Measurements from ENCODE around the gene SNX30.

Gene SNX30

DNA sequence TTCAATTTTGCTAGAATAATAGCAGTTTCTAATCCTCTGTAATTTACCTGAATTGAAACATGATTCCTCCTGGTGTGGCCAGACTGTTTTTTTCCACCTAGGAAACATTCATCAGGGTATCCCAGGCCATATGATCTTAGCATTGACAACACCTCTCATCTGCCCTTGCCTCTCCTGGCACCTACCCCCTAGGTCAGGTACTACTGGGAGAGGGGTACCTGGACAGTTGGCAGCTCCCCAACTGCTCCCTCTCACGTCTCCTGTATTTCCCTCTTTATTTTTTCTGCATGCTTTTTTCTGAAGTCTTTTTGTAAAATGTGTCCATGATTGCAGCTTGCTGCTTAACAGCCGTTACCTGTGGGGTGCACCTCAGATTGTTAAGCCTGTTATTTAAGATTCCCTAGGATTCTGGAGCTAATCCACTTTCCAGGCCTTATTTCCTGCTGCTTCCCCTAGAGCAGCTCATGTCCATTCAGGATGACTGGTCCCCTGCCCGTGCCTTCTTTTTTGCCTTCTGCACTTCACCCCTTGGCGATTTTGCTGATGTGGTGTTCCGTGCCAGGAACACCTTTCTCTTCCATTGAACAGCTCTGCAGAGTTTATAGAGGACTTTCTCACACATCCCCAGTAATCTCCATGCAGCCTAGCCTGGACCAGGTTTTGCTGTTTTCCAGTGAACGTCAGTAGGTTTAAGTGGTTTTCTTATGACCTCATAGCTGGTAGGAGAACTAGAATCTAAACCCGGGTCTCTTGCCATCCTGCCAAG lies 33.6 kb downstream of the SNX30 start:
- no peak for DNase-seq

DNA sequence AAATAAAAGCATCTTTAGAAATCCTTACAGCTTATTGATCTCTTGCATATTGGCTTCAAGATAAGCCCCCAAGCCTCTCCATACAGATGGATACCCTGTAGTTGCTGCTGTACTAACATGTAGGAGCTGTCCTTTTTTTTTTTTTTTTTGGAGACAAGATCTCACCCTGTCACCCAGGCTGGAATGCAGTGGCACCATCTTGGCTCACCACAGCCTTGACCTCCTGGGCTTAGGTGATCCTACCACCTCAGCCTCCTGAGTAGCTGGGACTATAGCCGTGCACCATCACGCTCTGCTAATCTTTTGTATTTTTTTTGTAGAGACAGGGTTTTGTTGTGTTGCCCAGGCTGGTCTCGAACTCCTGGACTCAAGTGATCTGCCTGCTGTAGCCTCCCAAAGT lies 35.4 kb downstream of the SNX30 start:
- no peak for DNase-seq

DNA sequence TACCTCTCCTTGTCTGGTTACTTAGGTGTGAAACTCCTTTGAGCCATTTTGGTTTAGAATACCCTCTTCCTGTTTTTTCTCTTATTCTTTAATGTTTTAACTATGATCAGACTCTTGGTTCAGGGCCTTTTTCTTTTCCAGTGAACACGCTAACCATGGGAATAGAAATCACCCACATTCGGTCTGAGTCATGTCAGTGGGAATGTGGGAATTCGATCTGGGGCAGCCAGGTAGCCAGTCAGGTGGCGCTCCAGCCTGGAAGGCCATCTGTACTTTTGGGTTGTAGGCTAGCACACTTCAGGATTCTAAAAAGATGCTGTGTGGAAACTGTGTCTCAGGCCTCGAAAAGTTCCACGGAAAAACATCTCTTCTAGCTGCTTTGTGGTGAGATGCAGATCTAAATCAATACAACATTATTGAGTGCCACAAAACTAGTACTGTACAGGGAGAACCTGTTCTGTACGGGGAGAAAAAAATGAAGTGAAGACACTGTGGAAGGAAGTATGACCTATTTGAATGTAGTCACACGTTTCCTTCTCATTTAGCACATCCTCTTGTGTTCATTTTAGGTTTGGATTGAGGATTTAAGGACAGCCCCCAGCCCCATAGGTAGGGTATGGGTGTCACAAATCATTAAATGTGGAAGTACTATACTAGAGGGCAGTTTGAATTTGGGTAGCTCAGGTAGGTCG lies 36.4 kb downstream of the SNX30 start:
- DNase-seq, result no peak

DNA sequence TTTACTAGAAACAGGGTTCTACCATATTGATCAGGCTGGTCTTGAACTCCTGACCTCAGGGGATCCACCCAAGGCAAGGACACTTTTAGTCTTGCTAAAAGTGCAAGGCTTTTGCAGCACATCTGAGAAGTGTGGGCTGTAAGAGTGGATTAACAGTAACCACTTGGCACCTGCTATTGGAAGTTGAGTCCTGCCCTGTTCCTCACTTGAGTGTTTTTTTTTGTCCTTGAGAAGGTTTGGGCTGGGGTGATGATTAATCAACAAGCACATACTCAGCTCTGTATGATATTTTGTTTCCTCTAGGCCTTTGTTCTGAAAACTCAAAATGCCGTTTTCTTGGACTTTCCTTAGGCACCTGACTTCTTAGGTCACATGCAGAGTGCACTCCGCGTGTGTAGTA lies 37.4 kb downstream of the SNX30 start:
- DNase-seq, result no peak

DNA sequence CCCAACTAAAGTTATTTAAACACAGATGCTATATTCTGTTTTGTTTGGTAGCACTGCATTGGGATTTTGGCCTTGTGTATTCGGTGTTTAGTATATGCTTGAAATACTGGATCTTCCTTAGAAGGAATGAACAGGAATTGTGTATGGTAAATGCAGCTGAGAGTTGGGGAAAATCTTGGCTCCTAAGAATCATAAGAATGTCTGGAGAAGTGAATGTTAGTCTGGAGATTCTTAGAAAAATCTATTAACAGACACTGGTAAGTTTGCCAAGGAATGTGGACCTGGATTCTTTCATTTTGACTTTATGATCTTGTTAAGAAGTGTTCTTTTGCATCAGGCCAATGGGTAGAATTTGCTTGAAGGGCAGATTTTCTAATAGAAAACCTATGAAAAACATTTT lies 38.9 kb downstream of the SNX30 start:
- DNase-seq, result peak; percentile 92

- peak; percentile 49 for DNase-seq
These were observed 39.6 kb downstream of the SNX30 start for GRCh38 chr9:112789891-112790774.

DNA sequence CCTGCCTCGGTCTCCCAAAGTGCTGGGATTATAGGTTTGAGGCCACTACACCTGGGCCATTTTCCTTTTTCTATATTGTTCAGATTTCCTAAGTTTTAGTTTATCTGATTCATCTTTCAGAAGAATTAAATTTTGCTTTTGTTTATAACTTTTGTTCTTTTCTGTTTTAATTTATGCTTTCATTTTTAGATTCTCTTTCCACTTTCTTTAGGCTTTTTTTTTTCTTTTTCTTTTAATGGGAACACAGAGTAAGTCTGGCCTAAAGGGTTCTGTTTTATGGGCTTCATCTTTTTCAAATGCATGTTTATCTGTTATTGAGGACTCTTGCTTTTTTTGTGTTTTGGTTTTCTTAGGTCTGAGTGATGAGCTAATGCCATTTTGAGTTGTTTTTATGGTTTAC lies 42.1 kb downstream of the SNX30 start:
- DNase-seq, result no peak

GRCh38 chr9:112793213-112793810 lies 42.8 kb downstream of the SNX30 start:
- peak; percentile 62 for DNase-seq

- no peak for DNase-seq
These were observed 44.2 kb downstream of the SNX30 start for GRCh38 chr9:112794731-112795130.

DNA sequence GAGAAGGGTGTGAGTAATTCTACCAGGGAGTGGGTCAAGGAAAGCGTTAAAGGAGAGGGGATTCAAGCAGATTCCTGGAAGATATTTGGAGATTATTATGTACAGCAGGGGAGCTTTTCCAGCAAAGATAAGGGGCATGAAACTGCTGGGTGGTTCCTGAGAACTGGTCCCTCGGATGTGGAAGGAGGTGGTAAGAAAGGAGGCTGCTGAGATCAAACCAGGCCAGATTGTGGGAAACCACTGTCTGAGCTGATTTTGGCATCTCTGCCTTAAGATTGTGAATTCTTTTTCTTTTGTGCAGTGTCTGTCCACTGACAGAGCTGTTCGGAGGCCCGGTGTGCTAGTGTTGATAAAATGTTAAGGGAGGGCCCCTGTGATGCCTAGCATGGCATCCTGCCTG lies 45.4 kb downstream of the SNX30 start:
- DNase-seq, result no peak

DNA sequence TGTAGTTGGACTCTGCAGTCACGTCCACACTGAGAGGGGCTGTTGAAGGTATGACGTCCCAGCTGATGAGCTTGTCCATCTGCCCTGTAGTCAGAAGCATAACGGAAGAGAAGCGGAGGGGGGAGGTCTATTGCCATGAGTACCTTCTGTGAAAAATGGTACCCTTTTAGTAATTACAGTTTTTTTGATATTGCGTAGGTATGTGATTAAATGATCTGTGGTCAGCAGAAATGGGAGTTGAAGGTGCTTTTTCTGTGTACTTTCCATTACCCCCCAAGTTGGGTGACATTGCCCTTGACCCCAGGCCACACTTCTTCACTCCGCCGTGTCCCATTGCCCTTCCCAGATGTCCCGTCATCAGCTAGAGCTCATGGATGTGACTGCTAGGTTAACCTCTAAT lies 45.9 kb downstream of the SNX30 start:
- no peak for DNase-seq

DNA sequence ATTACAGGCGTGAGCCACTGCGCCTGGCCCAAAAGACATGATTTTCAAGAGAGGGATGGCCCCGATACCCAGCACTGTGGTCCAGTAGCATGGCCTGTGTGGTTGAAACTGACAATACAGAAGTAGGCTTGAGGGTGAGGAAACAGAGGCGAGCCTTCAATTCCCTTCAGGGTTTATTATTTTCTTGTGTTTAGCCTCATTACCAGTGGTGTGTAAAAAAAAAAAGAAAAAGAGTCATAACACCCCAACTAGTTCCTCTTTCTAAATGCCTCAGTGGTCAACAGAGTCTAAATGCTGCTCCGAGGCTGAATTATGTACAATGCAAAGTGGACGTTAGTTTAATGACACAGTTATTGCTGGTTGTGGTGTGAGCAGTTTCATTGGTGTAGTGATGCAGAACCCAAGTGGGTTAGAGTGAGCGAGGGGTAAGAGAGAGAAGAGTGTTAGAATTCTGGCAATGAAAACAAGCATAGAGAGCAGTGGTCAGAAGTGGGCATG lies 58.8 kb downstream of the SNX30 start:
- no peak for DNase-seq

- DNase-seq, result no peak
These were observed 59.3 kb downstream of the SNX30 start for GRCh38 chr9:112809906-112810305.

DNA sequence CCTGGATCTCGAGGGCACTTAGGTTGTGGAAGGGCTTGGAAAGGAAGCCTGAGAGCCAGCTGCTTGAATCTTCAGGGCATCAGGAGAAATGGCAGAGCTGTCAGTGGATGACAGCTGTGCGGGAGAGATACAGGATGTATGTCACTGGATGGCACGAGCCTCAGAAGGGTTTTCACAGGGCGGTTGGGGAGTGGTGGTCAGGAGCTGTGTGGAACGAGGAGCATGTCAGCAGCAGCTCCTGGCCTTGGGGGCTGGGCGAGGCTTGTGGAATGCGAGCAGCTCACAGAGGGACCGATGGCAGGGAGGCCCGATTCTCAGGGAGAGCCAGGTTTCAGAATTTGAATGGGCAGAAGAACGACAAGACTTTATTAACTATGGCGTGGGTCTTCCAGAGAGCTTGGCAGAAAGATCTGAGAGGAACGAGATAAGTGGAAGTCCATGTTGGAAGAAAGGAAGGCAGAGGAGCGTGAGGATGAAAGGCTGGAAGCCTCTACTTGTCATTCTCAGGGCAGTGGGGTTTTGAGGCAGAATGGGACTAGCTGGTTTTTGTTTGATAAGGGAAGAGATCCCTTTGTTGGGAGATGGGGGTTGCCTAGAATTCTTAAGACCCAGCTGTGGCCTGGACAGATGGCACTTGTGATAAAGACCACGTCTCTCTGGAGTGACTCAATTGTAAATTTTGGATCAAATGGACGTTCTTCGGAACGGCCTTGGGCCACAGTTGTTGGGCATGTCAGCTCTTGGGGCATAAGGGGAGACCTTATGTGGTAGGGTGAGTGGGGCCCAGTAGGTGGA lies 60.3 kb downstream of the SNX30 start:
- DNase-seq, result no peak

GRCh38 chr9:112811518-112811917 lies 61.0 kb downstream of the SNX30 start:
- DNase-seq, result no peak

DNA sequence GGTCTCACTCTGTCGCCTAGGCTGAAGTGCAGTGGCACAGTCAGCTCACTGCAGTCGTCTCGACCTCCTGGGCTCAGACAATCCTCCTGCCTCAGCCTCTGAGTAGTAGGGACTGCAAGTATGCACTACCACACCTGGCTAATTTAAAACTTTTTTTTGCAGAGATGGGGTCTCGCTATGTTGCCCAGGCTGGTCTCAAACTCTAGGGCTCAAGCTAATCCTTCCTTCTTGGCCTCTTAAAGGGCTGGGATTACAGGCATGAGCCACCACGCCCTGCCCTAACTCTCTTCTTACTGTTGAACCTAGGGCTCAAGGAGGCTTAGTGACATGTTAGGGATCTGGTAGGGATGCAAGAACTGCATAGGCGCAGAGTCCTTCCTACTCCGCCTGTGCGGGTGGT lies 65.3 kb downstream of the SNX30 start:
- no peak for DNase-seq

DNA sequence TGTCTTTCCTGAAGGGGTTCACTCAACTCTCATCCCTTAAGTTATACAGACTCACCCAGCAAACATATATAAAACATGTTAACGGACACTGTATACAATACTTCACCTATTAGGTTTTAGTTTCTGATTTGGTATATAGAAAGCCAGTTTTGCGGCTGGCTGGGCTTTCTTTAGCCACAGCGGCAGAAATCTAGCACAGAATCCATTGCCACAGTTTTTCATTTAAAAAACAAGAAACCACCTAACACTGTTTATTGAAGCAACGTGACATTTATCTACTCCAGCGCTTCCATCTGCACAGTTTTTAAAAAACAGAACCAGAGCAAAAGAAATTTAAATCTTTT lies 67.3 kb downstream of the SNX30 start:
- no peak for DNase-seq

GRCh38 chr9:112819635-112820496 lies 69.3 kb downstream of the SNX30 start:
- DNase-seq, result peak; percentile 71

DNA sequence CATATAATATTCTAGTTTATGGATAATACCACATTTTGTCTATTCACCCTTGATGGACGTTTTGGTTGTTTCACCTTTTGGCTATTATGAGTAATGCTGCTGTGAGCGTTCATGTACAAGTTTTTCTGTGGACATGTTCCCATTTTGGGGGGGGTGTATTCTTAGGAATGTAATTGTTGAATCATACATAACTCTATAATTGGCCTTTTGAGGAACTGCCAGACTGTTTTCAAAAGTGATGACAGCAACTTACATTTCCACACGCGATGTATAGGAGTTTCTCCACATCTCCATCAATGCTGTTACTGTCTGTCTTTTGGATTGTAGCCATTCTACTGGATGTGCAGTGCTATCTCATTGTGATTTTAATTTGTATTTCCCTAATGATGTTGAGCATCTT lies 70.3 kb downstream of the SNX30 start:
- DNase-seq, result peak; percentile 97

GRCh38 chr9:112822618-112823017 lies 72.1 kb downstream of the SNX30 start:
- DNase-seq, result no peak

GRCh38 chr9:112823257-112823656 lies 72.7 kb downstream of the SNX30 start:
- DNase-seq, result no peak

Measured in fibroblast of upper back skin (primary cell).